SK-N-SH treated with all-trans-retinoic acid at 6 μM for 48 hours (cell line): ENCODE results near the gene FBXO38.

Experiments
- ARNTL ChIP-seq: fragments of 450-650 bp; formaldehyde crosslinking; IDR thresholded peaks from 2 replicates; pipeline ENCODE4 v1.5.0; 2020; ENCODE audit warnings: low read depth, mild to moderate bottlenecking, moderate library complexity, borderline replicate concordance
- CREB5 ChIP-seq: fragments of 250-450 bp; sonication (Bioruptor Pico); IDR thresholded peaks from 2 replicates; pipeline ENCODE4 v1.5.1; 2020; ENCODE audit warnings: low read depth, mild to moderate bottlenecking, moderate library complexity
- PPARA ChIP-seq: fragments of 250-450 bp; sonication (Bioruptor Pico); IDR thresholded peaks from 2 replicates; pipeline ENCODE4 v1.5.0; 2020; ENCODE audit warnings: mild to moderate bottlenecking, borderline replicate concordance
- RARB ChIP-seq: fragments of 250-450 bp; sonication (Bioruptor Pico); IDR thresholded peaks from 2 replicates; pipeline ENCODE4 v1.8.0; 2021; ENCODE audit warnings: mild to moderate bottlenecking, moderate library complexity
- SNAI2 ChIP-seq: fragments of 250-450 bp; sonication (Bioruptor Pico); IDR thresholded peaks from 2 replicates; pipeline ENCODE4 v1.5.0; 2020; ENCODE audit warnings: mild to moderate bottlenecking, moderate library complexity
- TOX ChIP-seq: fragments of 250-450 bp; sonication (Bioruptor Pico); IDR thresholded peaks from 2 replicates; pipeline ENCODE4 v1.8.0; 2021; ENCODE audit warnings: mild to moderate bottlenecking, moderate library complexity, borderline replicate concordance
- ZC3H10 ChIP-seq: fragments of 250-450 bp; sonication (Bioruptor Pico); IDR thresholded peaks from 2 replicates; pipeline ENCODE4 v1.5.1; 2021; ENCODE audit warnings: mild to moderate bottlenecking, moderate library complexity
- ZFP30 ChIP-seq: fragments of 450-650 bp; formaldehyde crosslinking; IDR thresholded peaks from 2 replicates; pipeline ENCODE4 v1.5.0; 2022; ENCODE audit warnings: mild to moderate bottlenecking, moderate library complexity
- ZNF70 ChIP-seq: fragments of 450-650 bp; formaldehyde crosslinking; IDR thresholded peaks from 2 replicates; pipeline ENCODE4 v1.5.0; 2020; ENCODE audit warnings: mild to moderate bottlenecking, moderate library complexity
- ZNF8 ChIP-seq: fragments of 450-650 bp; formaldehyde crosslinking; IDR thresholded peaks from 2 replicates; pipeline ENCODE4 v1.5.0; 2020; ENCODE audit warnings: mild to moderate bottlenecking, moderate library complexity

- TF ChIP-seq ZNF70 (CRISPR knock-in tag) (no peak), ARNTL (CRISPR knock-in tag) (no peak), PPARA (CRISPR knock-in tag) (no peak), SNAI2 (CRISPR knock-in tag) (no peak), ZC3H10 (CRISPR knock-in tag) (no peak), ZNF8 (CRISPR knock-in tag) (no peak), RARB (no peak), CREB5 (CRISPR knock-in tag) (no peak), TOX (CRISPR knock-in tag) (no peak), ZFP30 (CRISPR knock-in tag) (no peak)
Measured at GRCh38 chr5:148376198-148376597, 7.6 kb upstream of the FBXO38 start.
